K562 (cell line): Measurements from ENCODE around the gene CAPN10.

Source experiments
- CHD1 ChIP-seq: fragments of 200-600 bp; sonication (generic); IDR thresholded peaks from one replicate; pipeline ENCODE4 v1.6.1; 2012; ENCODE audit warnings: mild to moderate bottlenecking, moderate library complexity, low read length, inconsistent platforms
- CTCF ChIP-seq, 3 experiments: IDR thresholded peaks in 2 of 3; conservative IDR thresholded peaks in 1 of 3; 2 replicates each; pipeline ENCODE4 v1.5.1; 2011 to 2012; ENCODE audit warnings: low read length in 3 of 3, mild to moderate bottlenecking in 3 of 3, control low read depth in 2 of 3, improper control_type of control experiment in 1 of 3, inconsistent platforms in 1 of 3, low read depth in 1 of 3, mixed read lengths in 1 of 3, moderate library complexity in 1 of 3; ENCODE audit not compliant: insufficient read depth in 2 of 3
- MAFK ChIP-seq: IDR thresholded peaks from 2 replicates; pipeline ENCODE4 v1.6.1; 2011; ENCODE audit warnings: low read length, improper control_type of control experiment
- USF2 ChIP-seq: sonication (generic); formaldehyde crosslinking; IDR thresholded peaks from 2 replicates; pipeline ENCODE4 v1.5.0; 2020; ENCODE audit warnings: missing genetic modification reagents

- TF ChIP-seq CHD1: no peak
- TF ChIP-seq CTCF (IDR thresholded peaks at IDR 0.05 in 2 of 3, conservative IDR thresholded peaks at IDR 0.05 in 1 of 3; ENCODE audit: insufficient read depth in 2 of 3, low read depth in 1 of 3, low read length in 3 of 3): no peak
- no peak for TF ChIP-seq USF2 (CRISPR knock-in tag)
- TF ChIP-seq MAFK: no peak
These were observed 12.8 kb upstream of the CAPN10 start for GRCh38 chr2:240573516-240574385.
